Adipocyte (in vitro differentiated cells): ENCODE data around the gene HEMK1.
A peak's percentile ranks its signal among the peaks of the same experiment; 100 is the strongest.

ENCODE experiments used
- DNase-seq: peaks from one replicate; pipeline ENCODE4 v3.0.0-alpha.2; 2015; ENCODE audit warnings: low read depth
- H3K27me3 ChIP-seq: replicated peaks from 2 replicates; pipeline ENCODE4 v1.7.0; 2013; ENCODE audit warnings: mild to moderate bottlenecking, low read length, moderate library complexity; ENCODE audit not compliant: control insufficient read depth, insufficient read depth
- H3K36me3 ChIP-seq: 2 replicates; pipeline ENCODE4 v1.7.0; 2013; ENCODE audit warnings: low read length, mild to moderate bottlenecking, moderate library complexity; ENCODE audit not compliant: control insufficient read depth, insufficient read depth, severe bottlenecking
- H3K4me1 ChIP-seq: 2 replicates; pipeline ENCODE4 v1.7.0; 2013; ENCODE audit warnings: mild to moderate bottlenecking, low read length, moderate library complexity; ENCODE audit not compliant: control insufficient read depth, insufficient read depth
- H3K4me3 ChIP-seq: 2 replicates; pipeline ENCODE4 v1.7.0; 2013; ENCODE audit warnings: mild to moderate bottlenecking, low read length, moderate library complexity
- H3K9ac ChIP-seq: 2 replicates; pipeline ENCODE4 v1.7.0; 2013; ENCODE audit warnings: mild to moderate bottlenecking, low read length, moderate library complexity
- H3K9me3 ChIP-seq: 2 replicates; pipeline ENCODE4 v1.7.0; 2013; ENCODE audit warnings: mild to moderate bottlenecking, low read length, moderate library complexity; ENCODE audit not compliant: control insufficient read depth

Gene HEMK1

GRCh38 chr3:50567011-50567385 is 2.3 kb upstream of the HEMK1 start:
- Histone ChIP-seq H3K36me3 (no peaks in the 10 kb centered on the region), H3K27me3 (no peaks in the 10 kb centered on the region), H3K4me3 (peak overlapping the region; percentile 85), H3K4me1 (peaks cover 37% of the 10 kb centered on the region), H3K9me3 (no peaks in the 10 kb centered on the region), H3K9ac (peak overlapping the region; percentile 89)
- DNase-seq: no peak

- Histone ChIP-seq H3K4me3 (peak within 1 kb of the TSS; percentile 99), H3K27me3 (no peaks in the 10 kb centered on the region), H3K9ac (peak within 1 kb of the TSS; percentile 98)
Observed at GRCh38 chr3:50567386-50568167, 1.7 kb upstream of the HEMK1 start, which contains the start of gene C3orf18. TSS of gene C3orf18 (minus strand) at chr3:50567747. CDS start at chr3:50565699, 2,048 bp downstream.

DNA sequence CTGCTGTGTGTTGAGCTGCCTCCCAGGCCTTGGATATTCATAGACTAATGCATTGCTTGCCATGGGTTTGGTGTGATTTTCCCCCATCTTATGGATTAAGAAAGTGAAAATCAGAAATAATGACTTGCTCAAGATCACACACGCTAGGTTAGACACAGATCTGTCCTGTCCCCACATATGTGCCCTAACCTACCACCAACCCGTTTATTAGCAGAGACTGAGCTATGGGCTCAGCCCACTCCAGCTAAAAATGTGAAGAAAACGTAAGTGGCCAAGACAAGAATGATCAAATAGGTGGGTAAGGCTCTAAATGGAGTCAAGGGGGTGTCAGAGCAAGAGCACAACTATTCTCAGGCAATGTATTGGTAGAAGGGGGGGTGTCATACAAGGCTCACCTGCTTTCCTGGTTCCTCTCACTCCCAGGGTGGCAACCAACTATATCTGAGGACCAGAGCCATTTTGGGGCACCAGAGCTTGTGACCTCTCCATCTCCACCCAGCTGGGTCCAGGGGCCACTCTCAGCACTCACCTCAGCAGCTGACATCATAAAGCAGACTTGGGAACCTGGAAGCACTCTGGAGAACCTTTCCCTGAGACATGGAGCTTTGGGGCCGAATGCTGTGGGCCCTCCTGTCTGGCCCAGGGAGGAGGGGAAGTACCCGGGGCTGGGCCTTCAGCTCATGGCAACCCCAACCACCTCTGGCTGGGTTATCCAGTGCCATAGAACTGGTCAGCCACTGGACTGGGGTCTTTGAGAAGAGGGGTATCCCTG is 1.4 kb downstream of the HEMK1 start:
- H3K4me1 ChIP-seq: peaks cover 30% of the 10 kb centered on the region
- no peaks in the 10 kb centered on the region for H3K9me3 ChIP-seq
- DNase-seq: no peak
- H3K9ac ChIP-seq: peak overlapping the region; percentile 98
- H3K36me3 ChIP-seq: peaks cover 5% of the 10 kb centered on the region
- H3K4me3 ChIP-seq: peak overlapping the region; percentile 99
- no peaks in the 10 kb centered on the region for H3K27me3 ChIP-seq

More at GRCh38 chr3:50567386-50568167, 1.7 kb upstream of the HEMK1 start, which contains the start of gene C3orf18:
- Histone ChIP-seq H3K4me1 (peaks cover 40% of the 10 kb centered on the region), H3K36me3 (no peaks in the 10 kb centered on the region), H3K9me3 (no peaks in the 10 kb centered on the region)
- DNase-seq: peak; percentile 91

- DNase-seq: no peak
- Histone ChIP-seq H3K36me3 (peaks cover 5% of the 10 kb centered on the region), H3K9ac (no peak overlapping the region), H3K27me3 (no peaks in the 10 kb centered on the region), H3K9me3 (no peaks in the 10 kb centered on the region), H3K4me3 (no peak overlapping the region), H3K4me1 (peaks cover 30% of the 10 kb centered on the region)
Observed at GRCh38 chr3:50571486-50571885, 2.2 kb downstream of the HEMK1 start.

DNA sequence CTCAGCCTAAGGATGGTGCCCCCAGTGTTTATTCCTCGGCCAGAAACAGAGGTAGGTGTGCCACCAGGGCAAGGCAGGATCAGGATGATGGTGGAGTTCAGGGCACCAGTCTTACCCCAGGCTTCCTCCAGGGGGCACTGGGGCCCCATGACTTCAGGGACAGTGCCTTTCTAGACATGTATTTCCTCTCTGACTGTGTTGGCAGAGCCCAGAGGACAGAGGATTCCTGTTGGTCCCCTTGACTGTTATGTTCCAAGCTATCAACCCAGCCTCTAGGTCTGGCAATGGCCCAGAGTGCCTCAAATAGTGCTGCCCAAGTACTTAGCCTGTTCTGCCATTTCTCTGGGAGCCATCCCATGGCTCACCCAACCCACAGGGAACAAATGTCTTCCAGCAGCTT is 2.8 kb downstream of the HEMK1 start:
- H3K4me3 ChIP-seq: no peak overlapping the region
- DNase-seq: peak; percentile 79
- H3K9me3 ChIP-seq: no peaks in the 10 kb centered on the region
- peak overlapping the region; percentile 6 for H3K9ac ChIP-seq
- peaks cover 23% of the 10 kb centered on the region for H3K4me1 ChIP-seq
- peaks cover 10% of the 10 kb centered on the region for H3K36me3 ChIP-seq
- H3K27me3 ChIP-seq: no peaks in the 10 kb centered on the region

DNA sequence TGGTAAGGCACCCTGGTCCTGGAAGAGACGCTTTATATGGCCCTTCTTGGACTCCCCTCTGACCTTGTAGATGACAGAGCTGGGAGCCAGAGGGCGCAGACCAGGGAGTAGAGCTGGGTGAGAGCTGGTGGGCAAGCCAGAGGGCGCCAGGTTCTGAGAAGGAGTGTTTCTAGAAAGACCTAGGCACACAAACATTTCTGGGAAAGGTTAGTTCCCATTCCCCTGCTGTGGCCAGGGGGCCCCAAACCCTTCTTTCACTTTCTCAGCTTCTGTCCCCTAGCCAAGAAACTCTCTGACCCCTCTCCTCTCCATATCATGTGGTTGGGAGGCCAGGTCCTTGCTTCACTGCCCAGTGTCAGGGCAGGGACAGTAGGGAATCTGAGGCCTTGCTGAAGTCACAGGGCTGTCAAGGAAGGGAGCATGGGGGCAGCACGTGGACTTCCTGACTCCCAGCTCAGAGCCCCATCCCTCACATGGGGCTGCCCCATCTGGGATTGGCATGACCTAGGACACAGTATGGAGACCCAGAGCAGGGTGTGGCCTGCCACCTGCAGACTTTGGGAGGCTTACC is 3.6 kb downstream of the HEMK1 start:
- no peak overlapping the region for H3K4me3 ChIP-seq
- H3K27me3 ChIP-seq: no peaks in the 10 kb centered on the region
- H3K9ac ChIP-seq: peak overlapping the region; percentile 6
- H3K4me1 ChIP-seq: peaks cover 21% of the 10 kb centered on the region
- H3K36me3 ChIP-seq: peaks cover 18% of the 10 kb centered on the region
- DNase-seq: no peak
- no peaks in the 10 kb centered on the region for H3K9me3 ChIP-seq

GRCh38 chr3:50573566-50574443 is 4.5 kb downstream of the HEMK1 start:
- H3K9me3 ChIP-seq: no peaks in the 10 kb centered on the region
- DNase-seq: no peak
- peaks cover 12% of the 10 kb centered on the region for H3K4me1 ChIP-seq
- peak overlapping the region; percentile 6 for H3K9ac ChIP-seq
- H3K27me3 ChIP-seq: no peaks in the 10 kb centered on the region
- peaks cover 22% of the 10 kb centered on the region for H3K36me3 ChIP-seq
- H3K4me3 ChIP-seq: no peak overlapping the region

GRCh38 chr3:50574444-50574831 is 5.1 kb downstream of the HEMK1 start:
- H3K9me3 ChIP-seq: no peaks in the 10 kb centered on the region

GRCh38 chr3:50575372-50575771 is 6.0 kb downstream of the HEMK1 start:
- no peak overlapping the region for H3K4me3 ChIP-seq
- H3K36me3 ChIP-seq: peaks cover 22% of the 10 kb centered on the region
- H3K9ac ChIP-seq: no peak overlapping the region
- no peaks in the 10 kb centered on the region for H3K9me3 ChIP-seq
- no peak for DNase-seq
- peaks cover 7% of the 10 kb centered on the region for H3K4me1 ChIP-seq
- H3K27me3 ChIP-seq: no peaks in the 10 kb centered on the region

More at GRCh38 chr3:50574444-50574831, 5.1 kb downstream of the HEMK1 start:
- DNase-seq: no peak
- Histone ChIP-seq H3K36me3 (peaks cover 22% of the 10 kb centered on the region), H3K27me3 (no peaks in the 10 kb centered on the region), H3K9ac (no peak overlapping the region), H3K4me1 (peaks cover 12% of the 10 kb centered on the region), H3K4me3 (no peak overlapping the region)

DNA sequence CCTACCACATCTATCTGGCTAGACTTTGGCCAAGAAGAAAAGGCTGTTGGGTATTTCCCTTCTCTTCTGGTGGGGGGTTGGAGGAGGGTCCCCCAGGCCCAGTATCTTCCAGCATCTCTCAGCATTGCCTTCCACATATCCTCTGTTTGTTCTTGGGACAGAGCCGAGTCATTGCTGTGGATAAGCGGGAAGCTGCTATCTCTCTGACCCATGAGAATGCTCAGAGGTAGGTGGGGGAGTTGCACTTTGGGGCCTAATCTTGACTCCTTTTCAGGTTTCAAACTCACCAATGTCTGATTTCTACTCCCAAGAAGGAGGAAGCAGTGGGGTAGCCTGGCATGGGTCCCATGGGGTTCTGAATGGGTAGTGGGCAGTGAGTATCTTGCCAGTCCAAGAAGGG is 8.0 kb downstream of the HEMK1 start:
- H3K36me3 ChIP-seq: peaks cover 22% of the 10 kb centered on the region
- H3K4me1 ChIP-seq: peaks cover 14% of the 10 kb centered on the region
- H3K9me3 ChIP-seq: no peaks in the 10 kb centered on the region
- DNase-seq: no peak
- no peak overlapping the region for H3K9ac ChIP-seq
- H3K4me3 ChIP-seq: no peak overlapping the region
- no peaks in the 10 kb centered on the region for H3K27me3 ChIP-seq
